ENCODE measurements around the gene APOC4. TPM values are rescaled to one million over a fixed set of nuclear protein-coding genes. Genes with fewer than 3 reads are reported as not detected.
A peak's percentile ranks its signal among the peaks of the same experiment; 100 is the strongest.

APOC4 gene
- polyA plus RNA-seq, 1 of the 3 experiments (the other 2 are of a cell fraction): not detected

DNA sequence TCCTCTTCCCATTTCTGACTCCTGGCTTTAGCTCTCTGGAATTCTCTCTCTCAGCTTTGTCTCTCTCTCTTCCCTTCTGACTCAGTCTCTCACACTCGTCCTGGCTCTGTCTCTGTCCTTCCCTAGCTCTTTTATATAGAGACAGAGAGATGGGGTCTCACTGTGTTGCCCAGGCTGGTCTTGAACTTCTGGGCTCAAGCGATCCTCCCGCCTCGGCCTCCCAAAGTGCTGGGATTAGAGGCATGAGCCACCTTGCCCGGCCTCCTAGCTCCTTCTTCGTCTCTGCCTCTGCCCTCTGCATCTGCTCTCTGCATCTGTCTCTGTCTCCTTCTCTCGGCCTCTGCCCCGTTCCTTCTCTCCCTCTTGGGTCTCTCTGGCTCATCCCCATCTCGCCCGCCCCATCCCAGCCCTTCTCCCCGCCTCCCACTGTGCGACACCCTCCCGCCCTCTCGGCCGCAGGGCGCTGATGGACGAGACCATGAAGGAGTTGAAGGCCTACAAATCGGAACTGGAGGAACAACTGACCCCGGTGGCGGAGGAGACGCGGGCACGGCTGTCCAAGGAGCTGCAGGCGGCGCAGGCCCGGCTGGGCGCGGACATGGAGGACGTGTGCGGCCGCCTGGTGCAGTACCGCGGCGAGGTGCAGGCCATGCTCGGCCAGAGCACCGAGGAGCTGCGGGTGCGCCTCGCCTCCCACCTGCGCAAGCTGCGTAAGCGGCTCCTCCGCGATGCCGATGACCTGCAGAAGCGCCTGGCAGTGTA, 33.8 kb upstream of the APOC4 start:
- Histone ChIP-seq H3K4me2 (no peak overlapping the region), H3K79me2 (ENCODE audit: insufficient read depth) (no peaks in the 10 kb centered on the region), H3K27ac (ENCODE audit: low read depth in 2 of 2, low read length in 1 of 2) (no peak overlapping the region), H3K27me3 (ENCODE audit: insufficient read depth) (no peaks in the 10 kb centered on the region), H3K4me1 (ENCODE audit: control insufficient read depth in 1 of 2, insufficient read depth in 2 of 2, low read depth in 1 of 2, low read length in 1 of 2) (peaks cover 4 to 14% of the 10 kb centered on the region in 2 experiments; a peak in 1 of 4 replicates), H2AFZ (ENCODE audit: low read depth) (no peak overlapping the region), H3K4me3 (ENCODE audit: low read depth in 2 of 2, low read length in 1 of 2) (no peak overlapping the region), H3K36me3 (replicated peaks in 1 of 2; ENCODE audit: control insufficient read depth in 1 of 2, insufficient read depth in 2 of 2, low read length in 1 of 2) (no peaks in the 10 kb centered on the region), H3K9me2 (no peaks in the 10 kb centered on the region), H3K9me3 (no peaks in the 10 kb centered on the region), H3F3A (replicated peaks; ENCODE audit: insufficient read depth) (peaks cover 20% of the 10 kb centered on the region), H4K20me1 (ENCODE audit: insufficient read depth) (no peaks in the 10 kb centered on the region), H3K9ac (no peak overlapping the region)
- 93% methylated on average over 28 of the region's 46 CpGs for WGBS (ENCODE audit: low lambda C conversion rate)
- peak; percentile 9 for DNase-seq
- TF ChIP-seq JUND (IDR thresholded peaks at IDR 0.05) (no peak), EP300 (IDR thresholded peaks at IDR 0.05; ENCODE audit: borderline replicate concordance in 1 of 2, low read depth in 1 of 2, low read length in 1 of 2) (no peak), RAD21 (IDR thresholded peaks at IDR 0.05; ENCODE audit: low read length) (no peak), CHD2 (IDR thresholded peaks at IDR 0.05; ENCODE audit: low read length, partially characterized antibody) (no peak), SIN3A (IDR thresholded peaks at IDR 0.05; ENCODE audit: borderline replicate concordance, low read depth, low read length) (no peak), FOXM1 (IDR thresholded peaks at IDR 0.05; ENCODE audit: low read depth) (no peak), TEAD4 (IDR thresholded peaks at IDR 0.05; ENCODE audit: borderline replicate concordance, insufficient read depth) (no peak), TAF1 (IDR thresholded peaks at IDR 0.05; ENCODE audit: borderline replicate concordance, low read depth, low read length) (no peak), MEF2A (IDR thresholded peaks at IDR 0.05; ENCODE audit: borderline replicate concordance, low read depth) (no peak), FOXJ3 (CRISPR knock-in tag; IDR thresholded peaks at IDR 0.05) (no peak), EZH2phosphoT487 (IDR thresholded peaks at IDR 0.05; ENCODE audit: borderline replicate concordance, low read depth) (no peak), NFIC (IDR thresholded peaks at IDR 0.05; ENCODE audit: borderline replicate concordance) (no peak), SMC3 (IDR thresholded peaks at IDR 0.05; ENCODE audit: low read depth, low read length) (no peak), GATA2 (CRISPR knock-in tag; IDR thresholded peaks at IDR 0.05) (no peak), NRF1 (IDR thresholded peaks at IDR 0.05; ENCODE audit: low read depth, low read length) (no peak)
- TF ChIP-seq, protein P1, sequence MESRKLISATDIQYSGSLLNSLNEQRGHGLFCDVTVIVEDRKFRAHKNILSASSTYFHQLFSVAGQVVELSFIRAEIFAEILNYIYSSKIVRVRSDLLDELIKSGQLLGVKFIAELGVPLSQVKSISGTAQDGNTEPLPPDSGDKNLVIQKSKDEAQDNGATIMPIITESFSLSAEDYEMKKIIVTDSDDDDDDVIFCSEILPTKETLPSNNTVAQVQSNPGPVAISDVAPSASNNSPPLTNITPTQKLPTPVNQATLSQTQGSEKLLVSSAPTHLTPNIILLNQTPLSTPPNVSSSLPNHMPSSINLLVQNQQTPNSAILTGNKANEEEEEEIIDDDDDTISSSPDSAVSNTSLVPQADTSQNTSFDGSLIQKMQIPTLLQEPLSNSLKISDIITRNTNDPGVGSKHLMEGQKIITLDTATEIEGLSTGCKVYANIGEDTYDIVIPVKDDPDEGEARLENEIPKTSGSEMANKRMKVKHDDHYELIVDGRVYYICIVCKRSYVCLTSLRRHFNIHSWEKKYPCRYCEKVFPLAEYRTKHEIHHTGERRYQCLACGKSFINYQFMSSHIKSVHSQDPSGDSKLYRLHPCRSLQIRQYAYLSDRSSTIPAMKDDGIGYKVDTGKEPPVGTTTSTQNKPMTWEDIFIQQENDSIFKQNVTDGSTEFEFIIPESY (IDR thresholded peaks at IDR 0.05; ENCODE audit: borderline replicate concordance, low read depth): no peak
- TF ChIP-seq, protein P2, sequence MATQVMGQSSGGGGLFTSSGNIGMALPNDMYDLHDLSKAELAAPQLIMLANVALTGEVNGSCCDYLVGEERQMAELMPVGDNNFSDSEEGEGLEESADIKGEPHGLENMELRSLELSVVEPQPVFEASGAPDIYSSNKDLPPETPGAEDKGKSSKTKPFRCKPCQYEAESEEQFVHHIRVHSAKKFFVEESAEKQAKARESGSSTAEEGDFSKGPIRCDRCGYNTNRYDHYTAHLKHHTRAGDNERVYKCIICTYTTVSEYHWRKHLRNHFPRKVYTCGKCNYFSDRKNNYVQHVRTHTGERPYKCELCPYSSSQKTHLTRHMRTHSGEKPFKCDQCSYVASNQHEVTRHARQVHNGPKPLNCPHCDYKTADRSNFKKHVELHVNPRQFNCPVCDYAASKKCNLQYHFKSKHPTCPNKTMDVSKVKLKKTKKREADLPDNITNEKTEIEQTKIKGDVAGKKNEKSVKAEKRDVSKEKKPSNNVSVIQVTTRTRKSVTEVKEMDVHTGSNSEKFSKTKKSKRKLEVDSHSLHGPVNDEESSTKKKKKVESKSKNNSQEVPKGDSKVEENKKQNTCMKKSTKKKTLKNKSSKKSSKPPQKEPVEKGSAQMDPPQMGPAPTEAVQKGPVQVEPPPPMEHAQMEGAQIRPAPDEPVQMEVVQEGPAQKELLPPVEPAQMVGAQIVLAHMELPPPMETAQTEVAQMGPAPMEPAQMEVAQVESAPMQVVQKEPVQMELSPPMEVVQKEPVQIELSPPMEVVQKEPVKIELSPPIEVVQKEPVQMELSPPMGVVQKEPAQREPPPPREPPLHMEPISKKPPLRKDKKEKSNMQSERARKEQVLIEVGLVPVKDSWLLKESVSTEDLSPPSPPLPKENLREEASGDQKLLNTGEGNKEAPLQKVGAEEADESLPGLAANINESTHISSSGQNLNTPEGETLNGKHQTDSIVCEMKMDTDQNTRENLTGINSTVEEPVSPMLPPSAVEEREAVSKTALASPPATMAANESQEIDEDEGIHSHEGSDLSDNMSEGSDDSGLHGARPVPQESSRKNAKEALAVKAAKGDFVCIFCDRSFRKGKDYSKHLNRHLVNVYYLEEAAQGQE (IDR thresholded peaks at IDR 0.05; ENCODE audit: low read depth, low read length): no peak
- TF ChIP-seq, protein P3, sequence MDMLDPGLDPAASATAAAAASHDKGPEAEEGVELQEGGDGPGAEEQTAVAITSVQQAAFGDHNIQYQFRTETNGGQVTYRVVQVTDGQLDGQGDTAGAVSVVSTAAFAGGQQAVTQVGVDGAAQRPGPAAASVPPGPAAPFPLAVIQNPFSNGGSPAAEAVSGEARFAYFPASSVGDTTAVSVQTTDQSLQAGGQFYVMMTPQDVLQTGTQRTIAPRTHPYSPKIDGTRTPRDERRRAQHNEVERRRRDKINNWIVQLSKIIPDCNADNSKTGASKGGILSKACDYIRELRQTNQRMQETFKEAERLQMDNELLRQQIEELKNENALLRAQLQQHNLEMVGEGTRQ (IDR thresholded peaks at IDR 0.05; ENCODE audit: borderline replicate concordance, low read depth, low read length): no peak
- ChIA-PET CTCF (interaction anchor here (6.2 kb wide), 1 partner anchor 43 kb away, joined by 57 read pairs; no protein-coding TSS in a partner anchor), POLR2A (no interaction called here)

Data from SK-N-SH (cell line).